T-helper 2 cell (primary cell): Measurements from ENCODE around the gene MAMDC4.
"Not testable (repeated sequence)": the region's sequence is repeated elsewhere in the genome, so short reads cannot be mapped to it uniquely, and the experiment has no call there.

Source experiments
- DNase-seq, 5 experiments: peaks; one replicate each; pipeline versions ENCODE4 v3.0.0 to v3.0.0-alpha.2; 2012 to 2022

Gene MAMDC4

GRCh38 chr9:136862849-136863622 lies 10.9 kb downstream of the MAMDC4 start:
- DNase-seq: peak in 1 of 5 experiments; percentile 2

GRCh38 chr9:136863623-136864273 lies 11.6 kb downstream of the MAMDC4 start:
- peak in 2 of 5 experiments; percentile 3 to 27 for DNase-seq

- no peak for DNase-seq
Observed at GRCh38 chr9:136865041-136865767, 13.1 kb downstream of the MAMDC4 start.

GRCh38 chr9:136865768-136866103 lies 13.6 kb downstream of the MAMDC4 start:
- DNase-seq: peak in 1 of 5 experiments; percentile 13

GRCh38 chr9:136866898-136867421 lies 14.8 kb downstream of the MAMDC4 start:
- not testable (repeated sequence) for DNase-seq

GRCh38 chr9:136867480-136867879 lies 15.3 kb downstream of the MAMDC4 start:
- DNase-seq: no peak

- no peak for DNase-seq
Observed at GRCh38 chr9:136867917-136868316, 15.8 kb downstream of the MAMDC4 start.

GRCh38 chr9:136868644-136869043 lies 16.5 kb downstream of the MAMDC4 start:
- DNase-seq: no peak

- not testable (repeated sequence) for DNase-seq
Observed at GRCh38 chr9:136869611-136870010, 17.5 kb downstream of the MAMDC4 start.

- DNase-seq: no peak
Observed at GRCh38 chr9:136875155-136875554, 23.0 kb downstream of the MAMDC4 start.

- DNase-seq: no peak
Observed at GRCh38 chr9:136876476-136876875, 24.3 kb downstream of the MAMDC4 start.

GRCh38 chr9:136880651-136881050 lies 28.5 kb downstream of the MAMDC4 start:
- DNase-seq: no peak

- DNase-seq: peak in 2 of 5 experiments; percentile 27 to 87
Observed at GRCh38 chr9:136881691-136882108, 29.6 kb downstream of the MAMDC4 start.

- DNase-seq: peak; percentile 52 to 90 (median 83)
Observed at GRCh38 chr9:136882109-136882946, 30.2 kb downstream of the MAMDC4 start.

- not testable (repeated sequence) for DNase-seq
Observed at GRCh38 chr9:136882947-136883283, 30.8 kb downstream of the MAMDC4 start.

- DNase-seq: not testable (repeated sequence)
Observed at GRCh38 chr9:136883670-136884069, 31.5 kb downstream of the MAMDC4 start.

- DNase-seq: peak; percentile 95 to 100 (median 96)
Observed at GRCh38 chr9:136885950-136886578, 33.9 kb downstream of the MAMDC4 start, which contains the start of gene TRAF2. TRAF2 (plus strand) TSS chr9:136886516; CDS start chr9:136898741, 12,225 bp downstream.

- DNase-seq: peak in 3 of 5 experiments; percentile 40 to 75 (median 72)
Observed at GRCh38 chr9:136886610-136887597, 34.8 kb downstream of the MAMDC4 start.

- DNase-seq: no peak
Observed at GRCh38 chr9:136888454-136888853, 36.3 kb downstream of the MAMDC4 start.

GRCh38 chr9:136889858-136890257 lies 37.7 kb downstream of the MAMDC4 start:
- no peak for DNase-seq
